Endothelial cell of umbilical vein (primary cell): ENCODE measurements around the gene MPDZ. TPM values are rescaled to one million over a fixed set of nuclear protein-coding genes. Genes with fewer than 3 reads are reported as not detected.

ENCODE experiments used
- BruUV-seq: library from RNA; stranded (reverse); fragments of 400-500 nt; replicated peaks from 2 replicates; lab custom pipeline; 2021; lab: Mats Ljungman, UMichigan
- CTCF ChIA-PET: fragments of 300-600, 350-600 bp; sonication (Branson Sonifier 250); formaldehyde crosslinking; loops from one replicate; lab custom pipeline; 2021; ENCODE audit warnings: antibody characterized with exemption, inconsistent platforms; lab: Charles Lee
- POLR2A ChIA-PET: fragments of 300-600, 350-600 bp; sonication (Branson Sonifier 250); formaldehyde crosslinking; loops from one replicate; lab custom pipeline; 2021; ENCODE audit warnings: antibody characterized with exemption, inconsistent platforms; lab: Charles Lee
- DNase-seq: peaks from one replicate; pipeline ENCODE4 v3.0.0-alpha.2; 2011; ENCODE audit warnings: low read depth, low spot score
- FAIRE-seq: peaks from 2 replicates; lab custom pipeline; 2011; peaks lifted over from hg19 to GRCh38; lab: Jason Lieb, UNC
- H2AFZ ChIP-seq: 2 replicates; pipeline ENCODE4 v1.6.0; 2012; ENCODE audit warnings: low read depth, low read length, control low read depth, inconsistent platforms
- H3K27ac ChIP-seq: 2 replicates; pipeline ENCODE4 v1.5.1; 2011; ENCODE audit warnings: low read depth, mild to moderate bottlenecking, control low read depth, low read length, moderate library complexity; ENCODE audit not compliant: insufficient read depth
- H3K27me3 ChIP-seq, 2 experiments: 2 replicates each; pipeline versions ENCODE4 v1.6.0 to v1.6.1; 2011; ENCODE audit warnings: low read length in 2 of 2, mixed read lengths in 1 of 2; ENCODE audit not compliant: control insufficient read depth in 2 of 2, insufficient read depth in 2 of 2
- H3K36me3 ChIP-seq, 2 experiments: 2 replicates in 1 of 2; 3 replicates in 1 of 2; pipeline ENCODE4 v1.5.1; 2011; ENCODE audit warnings: low read length in 2 of 2, mild to moderate bottlenecking in 1 of 2, moderate library complexity in 1 of 2; ENCODE audit not compliant: control insufficient read depth in 2 of 2, insufficient read depth in 2 of 2; ENCODE audit errors: extremely low read depth in 1 of 2
- H3K4me1 ChIP-seq: 3 replicates; pipeline ENCODE4 v1.5.1; 2011; ENCODE audit warnings: mild to moderate bottlenecking, low read length; ENCODE audit not compliant: control insufficient read depth, insufficient read depth; ENCODE audit errors: extremely low read depth
- H3K4me2 ChIP-seq: 2 replicates; pipeline ENCODE4 v1.6.1; 2011; ENCODE audit warnings: low read length, control low read depth, mixed read lengths; ENCODE audit not compliant: insufficient read depth
- H3K4me3 ChIP-seq, 3 experiments: fragments of 200-600 bp in 1 of 3; sonication (generic), shearing (Covaris generic) in 1 of 3; replicated peaks in 1 of 3; 2 replicates each; pipeline ENCODE4 v1.5.1; 2011 to 2016; ENCODE audit warnings: control low read depth in 3 of 3, low read length in 3 of 3, mild to moderate bottlenecking in 2 of 3, inconsistent platforms in 1 of 3, low read depth in 1 of 3, moderate library complexity in 1 of 3; ENCODE audit not compliant: insufficient read depth in 1 of 3
- H3K79me2 ChIP-seq: 2 replicates; pipeline ENCODE4 v1.6.0; 2012; ENCODE audit warnings: low read length, inconsistent platforms; ENCODE audit not compliant: control insufficient read depth, insufficient read depth
- H3K9ac ChIP-seq: replicated peaks from 2 replicates; pipeline ENCODE3; 2011; ENCODE audit warnings: low read length, control low read depth; ENCODE audit not compliant: insufficient read depth; ENCODE audit errors: extremely low read depth
- H3K9me1 ChIP-seq: replicated peaks from 3 replicates; pipeline ENCODE4 v1.6.0; 2011; ENCODE audit warnings: mild to moderate bottlenecking, low read length; ENCODE audit not compliant: control insufficient read depth, insufficient read depth; ENCODE audit errors: extremely low read depth
- H3K9me3 ChIP-seq: replicated peaks from 2 replicates; pipeline ENCODE4 v1.5.1; 2012; ENCODE audit warnings: low read length, inconsistent platforms; ENCODE audit not compliant: control insufficient read depth, insufficient read depth
- H4K20me1 ChIP-seq: replicated peaks from 2 replicates; pipeline ENCODE3; 2011; ENCODE audit warnings: mild to moderate bottlenecking, low read length; ENCODE audit not compliant: control insufficient read depth, insufficient read depth; ENCODE audit errors: extremely low read depth
- CTCF ChIP-seq, 2 donors: IDR thresholded peaks; 1 replicate in 1 of 2; 2 replicates in 1 of 2; pipeline ENCODE4 v1.5.1; 2011; ENCODE audit warnings: low read length in 2 of 2, mild to moderate bottlenecking in 2 of 2, moderate library complexity in 2 of 2, control low read depth in 1 of 2, inconsistent platforms in 1 of 2, low read depth in 1 of 2; ENCODE audit not compliant: insufficient read depth in 1 of 2; ENCODE audit errors: extremely low read depth in 1 of 2
- EZH2 ChIP-seq: IDR thresholded peaks from 2 replicates; pipeline ENCODE4 v1.6.1; 2012; ENCODE audit warnings: borderline replicate concordance, low read depth, mild to moderate bottlenecking, moderate library complexity, low read length, inconsistent platforms; ENCODE audit not compliant: severe bottlenecking
- FOS ChIP-seq: IDR thresholded peaks from 2 replicates; pipeline ENCODE4 v1.6.1; 2011; ENCODE audit warnings: mild to moderate bottlenecking, low read length, moderate library complexity, borderline replicate concordance; ENCODE audit not compliant: insufficient read depth
- GATA2 ChIP-seq: IDR thresholded peaks from 2 replicates; pipeline ENCODE4 v1.7.0; 2011; ENCODE audit warnings: low read depth, mild to moderate bottlenecking, moderate library complexity, mixed read lengths, low read length; ENCODE audit not compliant: insufficient read length, insufficient read depth
- JUN ChIP-seq: IDR thresholded peaks from 2 replicates; pipeline ENCODE4 v1.6.1; 2011; ENCODE audit warnings: borderline replicate concordance, low read depth; ENCODE audit not compliant: insufficient read length, insufficient read depth
- MAX ChIP-seq: IDR thresholded peaks from 2 replicates; pipeline ENCODE4 v1.6.1; 2011; ENCODE audit not compliant: insufficient read depth, insufficient read length
- MYC ChIP-seq: IDR thresholded peaks from one replicate; pipeline ENCODE4 v1.6.1; 2011; ENCODE audit warnings: mild to moderate bottlenecking, low read depth, low read length
- POLR2A ChIP-seq: IDR thresholded peaks from 2 replicates; pipeline ENCODE4 v1.6.1; 2012; ENCODE audit warnings: low read depth, mild to moderate bottlenecking, control low read depth, low read length
- POLR2AphosphoS5 ChIP-seq: IDR thresholded peaks from 2 replicates; pipeline ENCODE4 v1.6.1; 2012; ENCODE audit warnings: low read depth, mild to moderate bottlenecking, control low read depth, low read length, moderate library complexity; ENCODE audit not compliant: insufficient read depth
- dilution Hi-C: fragments of 300-500 bp; cut with MboI; formaldehyde crosslinking; loops from one replicate; pipeline ENCODE4 v1.15.0; 2019; ENCODE audit warnings: low sequenced_read_pairs; ENCODE audit not compliant: extremely low pct_ligation_motif_present
- intact Hi-C: fragments of 100-400 bp; cut with micrococcal nuclease; formaldehyde crosslinking; loops from one replicate; pipeline ENCODE4 v1.10.0; 2022
- polyA plus RNA-seq, 4 experiments: library from polyadenylated mRNA; depleted of rRNA in 3 of 4; stranded (reverse) in 3 of 4; unstranded in 1 of 4; fragments of >200 nt; gene quantifications; 2 replicates each; pipeline versions ENCODE4 v1.2.1 to v1.2.3, GENCODE V29; 2011 to 2012; ENCODE audit warnings: missing spikeins in 1 of 4
- total RNA-seq: library from RNA; stranded (reverse); gene quantifications from 2 replicates; pipeline ENCODE4 v1.2.3, GENCODE V29; 2021

Gene MPDZ
- total and polyA plus RNA-seq, 2 donors (not counting 3 experiments of a cell fraction or from before 2014, with no cell fraction given): 22.3 to 54.4 TPM

- ChIA-PET CTCF (no interaction called here), POLR2A (no interaction called here)
- intact Hi-C loops: no loop called here
- H3K9me3 ChIP-seq: no peaks in the 10 kb centered on the region
- FAIRE-seq (no peak), DNase-seq (no peak)
- no peaks in the 10 kb centered on the region for H3K79me2 ChIP-seq
- no peaks in the 10 kb centered on the region for H3K27me3 ChIP-seq
- H2AFZ ChIP-seq: no peak overlapping the region
- no TSS peak for BruUV-seq
- H3K36me3 ChIP-seq: peaks cover 4 to 14% of the 10 kb centered on the region in 2 experiments
- H3K9ac ChIP-seq: no peak overlapping the region
- H3K4me1 ChIP-seq: no peaks in the 10 kb centered on the region
- H3K9me1 ChIP-seq: peaks cover 4% of the 10 kb centered on the region
- no peak overlapping the region for H3K4me3 ChIP-seq
- no peak overlapping the region for H3K27ac ChIP-seq
- no peak for TF ChIP-seq POLR2AphosphoS5
- no peak for TF ChIP-seq MYC
- TF ChIP-seq GATA2: no peak
- TF ChIP-seq MAX: no peak
- no peak for TF ChIP-seq EZH2
- no peak for TF ChIP-seq FOS
- no peak for TF ChIP-seq CTCF (IDR thresholded peaks at IDR 0.05; ENCODE audit: extremely low read depth in 1 of 2, insufficient read depth in 1 of 2, low read depth in 1 of 2, low read length in 2 of 2)
- no peak for TF ChIP-seq POLR2A
- TF ChIP-seq JUN: no peak
- no peak overlapping the region for H3K4me2 ChIP-seq
- dilution Hi-C loops: no loop called here
- no peaks in the 10 kb centered on the region for H4K20me1 ChIP-seq
These were observed 97.8 kb downstream of the MPDZ start for GRCh38 chr9:13181652-13182051.
